ENCODE measurements around the gene CCDC107. TPM values are rescaled to one million over a fixed set of nuclear protein-coding genes. Genes with fewer than 3 reads are reported as not detected.

CCDC107 gene
- total and polyA plus RNA-seq, 2 donors (not counting 1 experiment from before 2014, with no cell fraction given), result 20.6 to 24.9 TPM

DNA sequence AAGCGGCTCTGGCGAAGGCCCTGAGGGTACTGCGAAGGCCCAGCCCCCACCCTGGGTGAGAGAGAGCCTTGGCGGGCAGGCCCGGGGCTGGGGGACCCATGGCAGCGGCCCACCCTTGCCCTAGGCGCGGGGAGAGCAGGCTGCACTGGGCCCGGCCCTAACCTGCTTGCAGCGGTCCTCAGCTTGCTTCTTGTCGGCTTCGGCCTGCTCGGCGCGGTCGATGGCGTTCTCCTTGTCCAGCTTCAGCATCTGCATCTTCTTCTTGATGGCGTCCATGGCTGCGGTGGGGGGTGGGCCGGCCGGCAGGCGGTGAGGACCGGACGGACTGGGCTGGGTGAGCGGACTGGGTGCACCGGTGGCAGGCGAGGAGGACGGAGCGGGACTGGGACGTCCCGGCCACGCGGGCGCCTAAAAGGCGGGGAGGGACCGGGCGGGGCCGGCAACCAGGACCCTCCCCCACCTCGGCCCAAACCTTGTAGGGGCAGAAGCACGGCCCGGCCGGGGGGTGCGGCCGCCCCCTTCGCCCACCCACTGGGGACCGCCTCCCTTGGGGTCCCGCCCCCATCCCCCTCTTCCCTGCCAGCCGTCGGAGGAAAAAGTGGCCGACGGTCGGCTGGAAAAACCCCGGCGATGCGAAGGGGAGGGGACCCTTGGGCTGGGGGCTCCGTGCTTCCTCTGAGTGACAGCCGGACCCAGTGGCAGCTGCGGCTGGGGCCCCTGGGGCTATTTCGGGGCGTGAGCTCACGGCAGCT lies 31.6 kb downstream of the CCDC107 start, which contains the start of gene TPM2:
TSS of gene TPM2 (minus strand) at position 384 of the 752 bp plus-strand sequence. CDS start at position 276, 108 bp downstream.
- H2AFZ ChIP-seq (ENCODE audit: low read length), result no peak within 1 kb of the TSS

DNA sequence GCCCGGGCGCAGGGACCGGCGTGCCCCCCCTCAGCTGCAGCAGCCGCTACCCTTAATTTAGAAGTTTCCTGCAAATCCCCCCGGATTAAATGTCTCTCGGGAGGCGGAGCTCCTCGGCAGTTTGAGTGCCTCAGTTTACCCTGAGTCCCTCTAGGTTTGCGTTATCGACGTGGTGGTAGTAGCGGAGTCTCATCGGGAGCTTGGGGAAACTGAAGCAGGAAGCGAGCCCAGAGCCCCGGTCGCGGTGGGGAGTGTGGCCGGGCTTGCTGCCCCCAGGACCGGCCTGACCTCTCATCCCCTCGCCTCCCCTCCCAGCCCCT lies 32.2 kb downstream of the CCDC107 start:
- no peak overlapping the region for H2AFZ ChIP-seq (ENCODE audit: low read length)
- no peaks in the 10 kb centered on the region for H3K27me3 ChIP-seq (ENCODE audit: control insufficient read depth, insufficient read depth, low read length)
- peaks cover 20% of the 10 kb centered on the region for H3K4me1 ChIP-seq (ENCODE audit: control insufficient read depth, extremely low read depth, insufficient read depth, low read length)
- H3K9me3 ChIP-seq (ENCODE audit: control insufficient read depth, insufficient read depth, low read depth, low read length), result no peaks in the 10 kb centered on the region
- peaks cover 43% of the 10 kb centered on the region for H3K79me2 ChIP-seq (ENCODE audit: control insufficient read depth, insufficient read depth, low read length)
- H3K9ac ChIP-seq (ENCODE audit: insufficient read depth, low read length), result peak overlapping the region; percentile 73
- peak in 1 of 2 donors; percentile 41 for DNase-seq (ENCODE audit: low read depth in 2 of 2)
- peak overlapping the region; percentile 49 for H3K4me2 ChIP-seq (ENCODE audit: extremely low read depth, insufficient read depth, low read length)
- H4K20me1 ChIP-seq (ENCODE audit: control insufficient read depth, extremely low read depth, insufficient read depth, low read length), result peaks cover 2% of the 10 kb centered on the region
- peak overlapping the region; percentile 84 for H3K27ac ChIP-seq (ENCODE audit: insufficient read depth, low read length)
- peak overlapping the region; percentile 57 to 99 (median 66) for H3K4me3 ChIP-seq (replicated peaks in 1 of 4; ENCODE audit: control extremely low read depth in 1 of 4, insufficient read depth in 1 of 4, low read depth in 3 of 4, low read length in 4 of 4)
- no peak for TF ChIP-seq EZH2 (IDR thresholded peaks at IDR 0.05; ENCODE audit: low read length, missing control alignments)
- TF ChIP-seq, protein P1, sequence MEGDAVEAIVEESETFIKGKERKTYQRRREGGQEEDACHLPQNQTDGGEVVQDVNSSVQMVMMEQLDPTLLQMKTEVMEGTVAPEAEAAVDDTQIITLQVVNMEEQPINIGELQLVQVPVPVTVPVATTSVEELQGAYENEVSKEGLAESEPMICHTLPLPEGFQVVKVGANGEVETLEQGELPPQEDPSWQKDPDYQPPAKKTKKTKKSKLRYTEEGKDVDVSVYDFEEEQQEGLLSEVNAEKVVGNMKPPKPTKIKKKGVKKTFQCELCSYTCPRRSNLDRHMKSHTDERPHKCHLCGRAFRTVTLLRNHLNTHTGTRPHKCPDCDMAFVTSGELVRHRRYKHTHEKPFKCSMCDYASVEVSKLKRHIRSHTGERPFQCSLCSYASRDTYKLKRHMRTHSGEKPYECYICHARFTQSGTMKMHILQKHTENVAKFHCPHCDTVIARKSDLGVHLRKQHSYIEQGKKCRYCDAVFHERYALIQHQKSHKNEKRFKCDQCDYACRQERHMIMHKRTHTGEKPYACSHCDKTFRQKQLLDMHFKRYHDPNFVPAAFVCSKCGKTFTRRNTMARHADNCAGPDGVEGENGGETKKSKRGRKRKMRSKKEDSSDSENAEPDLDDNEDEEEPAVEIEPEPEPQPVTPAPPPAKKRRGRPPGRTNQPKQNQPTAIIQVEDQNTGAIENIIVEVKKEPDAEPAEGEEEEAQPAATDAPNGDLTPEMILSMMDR (conservative IDR thresholded peaks at IDR 0.05 in 1 of 2, IDR thresholded peaks at IDR 0.05 in 1 of 2; ENCODE audit: low read depth in 1 of 2, low read length in 2 of 2), result no peak
- H3K36me3 ChIP-seq (ENCODE audit: control insufficient read depth, insufficient read depth, low read length), result peaks cover 14% of the 10 kb centered on the region

More for the DNA sequence above, 31.6 kb downstream of the CCDC107 start, which contains the start of gene TPM2:
- Histone ChIP-seq H3K27me3 (ENCODE audit: control insufficient read depth, insufficient read depth, low read length) (no peaks in the 10 kb centered on the region), H3K36me3 (ENCODE audit: control insufficient read depth, insufficient read depth, low read length) (peaks cover 19% of the 10 kb centered on the region), H3K79me2 (ENCODE audit: control insufficient read depth, insufficient read depth, low read length) (peaks cover 48% of the 10 kb centered on the region), H3K4me1 (ENCODE audit: control insufficient read depth, extremely low read depth, insufficient read depth, low read length) (peaks cover 25% of the 10 kb centered on the region), H3K4me2 (ENCODE audit: extremely low read depth, insufficient read depth, low read length) (peak within 1 kb of the TSS; percentile 99), H3K9ac (ENCODE audit: insufficient read depth, low read length) (peak within 1 kb of the TSS; percentile 73), H3K9me3 (ENCODE audit: control insufficient read depth, insufficient read depth, low read depth, low read length) (no peaks in the 10 kb centered on the region), H4K20me1 (ENCODE audit: control insufficient read depth, extremely low read depth, insufficient read depth, low read length) (peaks cover 2% of the 10 kb centered on the region), H3K4me3 (replicated peaks in 1 of 4; ENCODE audit: control extremely low read depth in 1 of 4, insufficient read depth in 1 of 4, low read depth in 3 of 4, low read length in 4 of 4) (peak within 1 kb of the TSS; percentile 57 to 99 (median 67)), H3K27ac (ENCODE audit: insufficient read depth, low read length) (peak within 1 kb of the TSS; percentile 84)
- DNase-seq (ENCODE audit: low read depth in 2 of 2), result peak; percentile 86 to 90
- TF ChIP-seq EZH2 (IDR thresholded peaks at IDR 0.05; ENCODE audit: low read length, missing control alignments), result no peak
- TF ChIP-seq, protein P1 (conservative IDR thresholded peaks at IDR 0.05 in 1 of 2, IDR thresholded peaks at IDR 0.05 in 1 of 2; ENCODE audit: low read depth in 1 of 2, low read length in 2 of 2), result no peak

DNA sequence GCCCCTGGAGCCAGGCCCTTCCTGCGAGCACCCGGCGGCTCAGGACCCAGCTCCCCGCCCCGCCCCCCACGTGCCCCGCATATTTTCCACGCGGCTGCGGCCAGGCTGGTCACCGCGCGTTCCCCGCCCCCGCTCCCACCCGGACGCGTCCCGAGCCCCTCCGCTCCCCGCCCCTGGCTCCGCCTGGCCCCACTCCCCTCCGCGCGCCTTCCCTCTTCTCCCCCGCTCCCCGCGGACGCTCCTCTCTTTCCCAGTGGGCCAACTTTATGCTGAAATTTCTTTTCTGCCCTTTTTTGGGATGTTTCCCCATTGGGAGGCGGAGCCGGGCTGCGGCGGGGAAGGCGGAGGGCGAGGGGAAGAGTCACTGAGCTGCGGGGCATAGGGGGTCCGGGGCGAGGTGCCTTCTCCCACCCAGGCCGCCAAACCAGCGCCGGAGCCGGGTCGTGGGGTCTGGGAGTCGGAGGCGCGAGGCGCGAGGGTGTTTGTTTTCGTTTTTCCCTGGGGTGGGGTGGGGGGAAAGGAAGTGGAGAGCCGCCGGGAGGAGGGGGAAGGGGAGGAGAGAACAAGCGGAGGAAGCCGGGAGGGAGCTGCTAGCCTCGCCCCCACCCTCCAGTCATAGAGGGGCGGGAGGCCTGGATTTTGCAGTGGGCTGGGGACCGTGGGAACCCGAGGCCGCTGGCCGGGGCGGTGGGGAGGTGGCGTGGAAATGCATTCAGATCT lies 32.7 kb downstream of the CCDC107 start:
- H3K27ac ChIP-seq (ENCODE audit: insufficient read depth, low read length), result peak overlapping the region; percentile 84
- peak overlapping the region; percentile 81 for H3K4me2 ChIP-seq (ENCODE audit: extremely low read depth, insufficient read depth, low read length)
- peak; percentile 72 to 83 for DNase-seq (ENCODE audit: low read depth in 2 of 2)
- H3K9me3 ChIP-seq (ENCODE audit: control insufficient read depth, insufficient read depth, low read depth, low read length), result no peaks in the 10 kb centered on the region
- H2AFZ ChIP-seq (ENCODE audit: low read length), result no peak overlapping the region
- H3K4me3 ChIP-seq (replicated peaks in 1 of 4; ENCODE audit: control extremely low read depth in 1 of 4, insufficient read depth in 1 of 4, low read depth in 3 of 4, low read length in 4 of 4), result peak overlapping the region; percentile 57 to 99 (median 66)
- H3K79me2 ChIP-seq (ENCODE audit: control insufficient read depth, insufficient read depth, low read length), result peaks cover 37% of the 10 kb centered on the region
- TF ChIP-seq EZH2 (IDR thresholded peaks at IDR 0.05; ENCODE audit: low read length, missing control alignments), result no peak
- TF ChIP-seq, protein P1 (conservative IDR thresholded peaks at IDR 0.05 in 1 of 2, IDR thresholded peaks at IDR 0.05 in 1 of 2; ENCODE audit: low read depth in 1 of 2, low read length in 2 of 2), result no peak
- no peaks in the 10 kb centered on the region for H3K27me3 ChIP-seq (ENCODE audit: control insufficient read depth, insufficient read depth, low read length)
- peak overlapping the region; percentile 73 for H3K9ac ChIP-seq (ENCODE audit: insufficient read depth, low read length)
- peaks cover 12% of the 10 kb centered on the region for H3K36me3 ChIP-seq (ENCODE audit: control insufficient read depth, insufficient read depth, low read length)
- H4K20me1 ChIP-seq (ENCODE audit: control insufficient read depth, extremely low read depth, insufficient read depth, low read length), result peaks cover 2% of the 10 kb centered on the region
- peaks cover 20% of the 10 kb centered on the region for H3K4me1 ChIP-seq (ENCODE audit: control insufficient read depth, extremely low read depth, insufficient read depth, low read length)

Data from fibroblast of lung (primary cell).